Activated CD8-positive, alpha-beta memory T cell treated with anti-CD3 and anti-CD28 coated beads, Interleukin-2, amount 50 U/mL, for 48 hours (primary cell): ENCODE measurements around the gene SLC2A6.

ENCODE experiments used
- DNase-seq: peaks from one replicate; pipeline ENCODE4 v3.0.0-alpha.2; 2020

SLC2A6 gene, protein sequence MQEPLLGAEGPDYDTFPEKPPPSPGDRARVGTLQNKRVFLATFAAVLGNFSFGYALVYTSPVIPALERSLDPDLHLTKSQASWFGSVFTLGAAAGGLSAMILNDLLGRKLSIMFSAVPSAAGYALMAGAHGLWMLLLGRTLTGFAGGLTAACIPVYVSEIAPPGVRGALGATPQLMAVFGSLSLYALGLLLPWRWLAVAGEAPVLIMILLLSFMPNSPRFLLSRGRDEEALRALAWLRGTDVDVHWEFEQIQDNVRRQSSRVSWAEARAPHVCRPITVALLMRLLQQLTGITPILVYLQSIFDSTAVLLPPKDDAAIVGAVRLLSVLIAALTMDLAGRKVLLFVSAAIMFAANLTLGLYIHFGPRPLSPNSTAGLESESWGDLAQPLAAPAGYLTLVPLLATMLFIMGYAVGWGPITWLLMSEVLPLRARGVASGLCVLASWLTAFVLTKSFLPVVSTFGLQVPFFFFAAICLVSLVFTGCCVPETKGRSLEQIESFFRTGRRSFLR

DNA sequence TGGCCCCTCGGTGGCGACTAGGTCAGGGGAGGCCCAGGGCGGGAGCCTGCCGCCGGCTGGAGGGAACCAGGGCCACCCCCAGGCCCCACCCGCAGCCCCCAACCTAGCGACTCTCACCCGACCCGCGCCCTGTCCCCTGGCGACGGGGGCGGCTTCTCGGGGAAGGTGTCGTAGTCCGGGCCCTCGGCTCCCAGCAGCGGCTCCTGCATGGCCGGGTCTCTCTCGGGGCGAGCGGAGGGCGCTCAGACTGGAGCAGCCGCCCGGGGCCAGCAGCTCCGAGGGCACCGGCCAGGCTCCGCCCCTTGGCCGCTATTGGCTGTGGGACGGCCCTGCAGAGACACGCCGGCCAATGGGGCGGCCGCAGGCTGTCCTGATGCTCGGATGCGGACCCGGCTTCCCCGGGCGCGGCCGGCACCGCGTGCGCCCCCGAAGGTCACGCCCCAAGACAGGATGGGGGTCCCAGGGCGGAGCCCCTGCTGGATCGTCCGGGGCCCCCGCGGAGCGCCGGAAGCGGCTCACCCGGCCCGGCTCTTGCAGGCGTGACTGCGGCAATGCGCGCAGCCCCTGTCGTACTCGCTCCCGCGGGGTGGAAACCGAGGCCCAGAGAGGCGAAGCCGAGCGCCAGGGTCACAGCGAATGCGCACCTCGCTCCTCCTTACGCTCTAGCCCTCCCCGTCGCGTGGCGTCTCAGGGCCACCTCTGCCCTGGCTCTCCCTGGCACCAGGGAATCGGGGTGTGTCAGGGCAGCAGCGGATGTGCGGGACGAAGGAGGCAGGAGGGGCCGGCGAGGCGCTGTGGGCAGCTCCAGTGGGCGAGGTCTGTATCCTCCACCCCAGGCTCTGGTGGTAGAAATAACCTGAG lies at the start of gene SLC2A6:
TSS of gene SLC2A6 (minus strand) at position 249 of the 861 bp plus-strand sequence. CDS start at position 209, 40 bp downstream.
- DNase-seq: peak; percentile 89

DNA sequence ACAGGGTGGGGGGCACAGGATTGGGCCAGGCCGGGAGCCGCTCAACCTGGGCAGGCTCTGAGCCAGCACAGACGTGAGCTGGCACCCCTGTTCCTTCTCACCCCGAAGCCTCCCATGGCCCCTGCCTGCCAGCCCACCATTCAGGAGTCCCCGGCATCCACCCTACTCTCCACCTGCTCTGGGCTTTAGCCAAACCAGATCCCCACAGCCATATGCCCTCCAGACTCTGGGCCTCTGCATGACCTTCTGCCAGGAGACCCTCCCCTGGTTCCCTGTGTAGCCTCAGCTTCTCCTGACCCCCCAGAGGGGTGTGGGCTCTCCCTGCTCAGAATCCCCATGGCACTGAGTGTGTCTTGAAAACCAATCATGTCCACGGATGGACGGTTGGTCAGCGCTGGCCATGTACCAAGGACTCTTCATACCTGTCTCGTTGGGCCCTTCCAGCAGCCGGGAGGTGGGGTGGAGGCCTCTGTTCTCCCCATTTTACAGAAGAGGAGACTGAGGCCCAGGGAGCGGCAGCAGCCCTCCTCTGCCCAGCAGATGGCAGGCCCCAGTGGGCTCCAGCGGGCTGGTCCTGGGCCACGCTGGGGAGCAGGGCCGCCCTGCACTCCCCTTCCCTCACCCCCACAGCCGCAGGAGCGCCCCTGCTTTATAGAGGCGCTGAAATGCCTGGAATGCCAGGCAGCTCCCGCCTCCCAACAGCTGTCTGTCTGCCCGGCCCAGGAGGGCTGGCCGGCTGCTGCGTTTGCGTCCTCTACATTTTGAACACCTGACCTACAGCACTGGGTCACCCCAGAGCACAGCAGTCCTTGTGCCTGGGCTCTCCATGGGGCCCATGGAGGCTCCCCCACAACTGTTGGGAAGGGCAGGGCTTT lies 49.3 kb upstream of the SLC2A6 start:
- DNase-seq: no peak

DNA sequence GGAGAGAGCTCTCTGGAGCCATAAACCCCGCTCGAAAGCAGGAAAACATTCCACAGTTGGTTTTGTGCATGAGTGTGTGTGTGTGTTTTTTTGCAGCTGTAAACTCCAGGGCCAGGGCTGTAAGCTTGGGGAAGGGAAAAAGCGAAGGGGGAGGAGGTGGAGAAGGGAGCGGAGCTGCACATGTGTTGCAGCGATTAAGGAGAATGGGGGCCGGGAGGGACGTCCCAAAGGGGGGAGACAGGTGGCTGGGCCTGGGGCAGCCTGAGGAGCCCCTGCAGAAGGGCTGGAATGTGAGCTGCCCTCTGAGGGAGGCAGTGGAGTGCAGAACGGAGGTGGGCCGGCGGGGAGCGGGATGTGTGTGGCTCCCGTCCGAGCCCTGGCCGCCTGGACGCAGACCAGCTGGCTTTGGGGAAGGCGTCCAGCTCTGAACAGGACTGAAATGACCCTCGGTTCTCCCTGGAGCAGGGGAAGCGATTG lies 48.6 kb upstream of the SLC2A6 start:
- DNase-seq: no peak

DNA sequence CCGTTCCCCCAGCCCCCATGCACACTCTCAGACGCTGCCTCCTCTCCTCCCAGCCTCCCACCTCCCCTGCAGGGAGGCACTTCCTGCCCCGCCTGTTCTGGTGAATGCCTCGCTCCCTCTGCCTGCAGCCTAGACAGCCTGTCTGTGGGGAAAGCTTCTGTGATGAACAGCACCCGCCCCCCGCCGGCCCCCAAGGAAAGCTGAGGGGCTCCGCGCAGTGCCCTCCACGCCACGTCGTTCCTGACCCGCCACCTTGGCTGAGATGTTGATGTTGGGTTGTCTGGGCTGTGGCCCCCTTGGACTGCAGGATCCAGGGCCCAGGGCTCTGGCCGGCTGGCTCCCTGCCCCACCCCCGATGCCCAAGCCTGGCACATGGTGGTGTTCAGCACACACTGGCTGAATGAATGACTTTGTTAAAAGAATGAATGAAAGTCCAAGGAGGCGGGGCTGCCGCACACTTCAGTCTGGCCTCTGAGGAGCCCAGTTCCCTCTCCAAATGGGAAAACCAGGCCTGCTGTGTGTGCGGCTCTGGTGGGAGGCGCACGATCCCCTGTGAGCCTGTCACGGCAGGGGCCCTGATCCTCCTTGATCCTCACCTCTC lies 47.9 kb upstream of the SLC2A6 start:
- no peak for DNase-seq

DNA sequence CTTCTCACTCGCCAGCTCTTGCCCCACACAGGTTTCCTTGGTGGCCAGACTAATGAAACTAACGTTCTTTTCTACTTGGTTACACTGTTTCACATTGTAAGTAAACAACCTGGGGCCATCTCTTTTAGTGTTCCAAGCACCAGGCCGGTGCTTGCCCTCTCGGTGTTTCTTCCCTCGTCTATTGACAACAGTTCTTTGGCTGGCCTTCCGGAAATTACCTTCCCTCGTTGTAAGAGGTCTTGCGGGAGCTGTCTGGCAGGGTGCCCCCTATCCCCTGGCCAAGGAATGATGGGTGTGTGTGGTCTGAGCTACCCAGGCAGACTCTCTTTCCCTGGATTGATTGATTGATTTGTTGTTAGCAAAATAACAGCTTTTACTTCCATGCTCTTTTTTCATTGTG lies 46.8 kb upstream of the SLC2A6 start:
- no peak for DNase-seq

DNA sequence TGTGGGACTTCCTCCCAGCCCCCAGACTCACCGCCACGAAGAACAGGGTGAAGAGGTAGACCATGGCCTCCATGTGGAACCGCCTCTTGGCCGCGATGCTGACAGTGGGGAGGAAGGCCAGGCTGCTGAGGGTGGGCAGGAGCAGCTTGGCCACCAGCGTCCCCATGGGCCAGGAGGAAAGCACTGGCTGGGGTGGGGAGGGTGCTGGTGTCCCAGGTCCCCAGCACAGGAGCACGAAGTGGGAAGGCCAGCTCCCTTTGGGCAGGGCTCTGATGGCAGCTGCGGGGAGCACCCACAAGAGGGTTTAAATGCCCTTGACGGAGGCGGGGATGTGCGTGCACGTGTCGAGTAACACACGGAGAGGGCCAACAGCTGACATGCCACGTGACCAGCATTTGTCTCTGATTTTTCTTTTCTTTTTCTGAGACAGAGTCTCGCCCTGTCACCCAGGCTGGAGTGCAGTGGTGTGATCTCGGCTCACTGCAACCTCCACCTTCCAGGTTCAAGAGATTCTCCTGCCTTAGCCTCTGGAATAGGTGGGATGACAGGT lies 45.9 kb upstream of the SLC2A6 start, which contains the start of gene MYMK:
TSS of gene MYMK (minus strand) at position 281 of the 550 bp plus-strand sequence. CDS start at position 166, 115 bp downstream.
- DNase-seq: no peak

DNA sequence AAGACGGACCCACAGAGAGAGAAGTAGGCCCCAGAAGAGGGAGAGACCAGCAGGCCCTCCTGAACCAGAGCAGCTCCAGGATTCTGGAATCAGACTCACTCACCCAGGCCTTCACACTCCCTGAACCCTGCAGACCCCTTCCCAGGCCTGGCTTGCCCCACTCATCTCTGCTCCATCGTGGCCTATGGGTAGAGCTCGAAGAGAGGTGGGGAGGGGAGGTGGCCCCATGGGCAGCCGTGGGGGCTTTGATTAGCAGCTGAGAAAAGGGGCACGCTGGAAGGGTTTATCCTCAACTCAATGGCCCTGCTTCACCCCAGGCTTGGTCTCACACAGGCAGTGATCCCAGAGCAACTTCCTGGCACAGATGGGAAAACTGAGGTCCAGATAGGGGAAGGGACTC lies 45.2 kb upstream of the SLC2A6 start:
- DNase-seq: no peak

DNA sequence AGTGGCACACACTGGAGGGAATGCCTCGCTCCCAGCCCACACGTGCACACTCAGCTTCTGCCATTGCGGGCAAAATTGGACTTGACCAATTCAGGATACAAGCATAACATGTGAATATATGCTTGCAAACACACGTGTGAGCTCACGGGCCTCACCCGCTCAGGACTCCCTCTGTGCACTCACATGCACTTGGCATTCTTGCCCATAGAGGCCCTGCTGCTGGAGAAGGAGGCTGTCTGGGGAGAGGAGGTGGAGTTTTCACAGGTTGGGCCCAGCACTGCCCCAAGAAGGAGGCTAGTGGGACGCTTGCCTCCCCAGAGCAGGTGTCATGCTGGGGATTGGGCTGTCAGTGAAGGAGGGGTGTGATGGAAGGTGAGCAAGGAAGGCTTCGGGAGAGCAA lies 44.2 kb upstream of the SLC2A6 start:
- DNase-seq: no peak

DNA sequence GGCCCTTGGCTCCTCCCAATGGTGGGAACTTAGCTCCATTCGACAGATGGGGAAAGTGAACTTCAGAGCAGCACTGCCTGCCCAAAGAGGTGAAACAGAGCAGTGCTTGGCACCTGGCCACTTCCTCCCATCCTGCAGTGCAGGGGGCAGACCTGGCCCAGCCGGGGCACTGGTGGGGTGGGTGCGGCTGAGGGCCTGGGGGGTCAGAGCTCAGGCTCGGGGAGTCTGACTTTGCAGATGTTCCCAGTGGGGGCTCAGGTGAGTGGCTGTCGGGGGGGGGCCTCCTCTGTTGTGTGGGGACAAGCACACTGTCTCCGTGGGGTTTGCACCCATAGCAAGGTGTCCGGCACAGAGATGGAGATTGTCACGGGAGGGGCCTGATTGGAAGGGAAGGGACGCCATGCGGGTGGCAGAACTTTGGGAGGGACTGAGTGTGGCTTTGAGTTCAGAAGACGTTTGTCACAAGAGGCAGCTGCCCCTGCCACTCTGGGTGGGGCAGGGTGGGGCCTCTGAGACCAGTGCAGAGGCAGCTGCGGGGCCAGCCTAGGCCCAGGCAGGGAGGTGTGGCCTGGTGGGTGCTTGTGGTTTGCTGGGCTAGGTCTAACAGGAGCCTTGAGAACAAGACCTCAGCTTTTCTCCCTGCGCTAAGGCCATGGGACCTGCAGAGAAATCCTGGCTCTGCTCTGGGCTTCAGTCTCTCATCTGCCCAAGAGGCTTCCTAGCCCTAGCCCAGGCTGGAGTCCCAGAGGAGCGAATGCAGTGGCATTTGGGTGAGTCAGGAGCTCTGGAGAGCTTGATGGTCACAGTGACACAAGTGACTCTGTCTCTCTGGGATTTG lies 43.4 kb upstream of the SLC2A6 start:
- no peak for DNase-seq

DNA sequence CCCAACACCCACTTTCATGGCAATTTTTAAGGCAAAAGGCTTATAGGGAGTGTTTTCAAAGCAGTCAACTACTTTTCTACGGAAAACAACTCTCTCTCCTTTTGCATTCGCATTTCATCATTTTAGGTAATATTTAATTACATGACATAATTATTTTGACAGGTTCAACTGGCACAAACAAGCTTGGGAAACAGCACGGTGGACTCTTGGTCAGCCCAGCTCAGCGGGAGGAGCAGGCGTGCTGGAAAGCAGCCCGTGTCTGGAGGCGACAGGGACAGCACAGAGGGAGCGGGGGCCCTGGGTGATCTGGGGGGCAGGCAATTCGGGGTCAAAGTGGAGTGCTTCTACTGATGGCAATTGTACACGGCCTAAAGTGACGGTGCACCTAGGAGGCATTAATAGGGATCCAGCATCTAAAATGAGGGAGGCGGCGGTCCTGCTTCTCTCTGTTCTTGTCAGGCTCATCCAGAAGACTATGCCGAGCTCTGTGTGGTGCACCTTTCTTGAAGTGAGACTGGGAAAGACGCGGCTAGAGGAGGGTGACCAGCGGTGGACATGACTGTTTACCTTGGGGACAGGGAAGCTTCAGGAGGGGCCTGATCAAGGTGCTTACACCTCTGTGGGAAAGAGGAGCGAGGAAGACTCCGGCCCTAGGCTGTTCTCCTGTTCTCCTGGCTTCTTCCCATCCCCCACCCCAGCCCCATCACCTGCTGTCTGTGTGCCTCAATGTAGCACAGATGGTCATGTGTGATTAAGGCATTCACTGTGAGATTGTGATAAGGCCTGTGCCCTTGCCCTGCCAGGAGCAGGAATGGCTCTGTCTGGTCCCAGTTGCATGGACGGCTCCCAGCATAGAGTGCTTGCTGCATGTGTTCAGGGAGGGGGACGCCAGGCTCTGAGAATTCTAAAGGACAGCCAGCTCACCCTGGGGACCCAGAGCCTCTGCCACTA lies 42.5 kb upstream of the SLC2A6 start:
- DNase-seq: no peak

DNA sequence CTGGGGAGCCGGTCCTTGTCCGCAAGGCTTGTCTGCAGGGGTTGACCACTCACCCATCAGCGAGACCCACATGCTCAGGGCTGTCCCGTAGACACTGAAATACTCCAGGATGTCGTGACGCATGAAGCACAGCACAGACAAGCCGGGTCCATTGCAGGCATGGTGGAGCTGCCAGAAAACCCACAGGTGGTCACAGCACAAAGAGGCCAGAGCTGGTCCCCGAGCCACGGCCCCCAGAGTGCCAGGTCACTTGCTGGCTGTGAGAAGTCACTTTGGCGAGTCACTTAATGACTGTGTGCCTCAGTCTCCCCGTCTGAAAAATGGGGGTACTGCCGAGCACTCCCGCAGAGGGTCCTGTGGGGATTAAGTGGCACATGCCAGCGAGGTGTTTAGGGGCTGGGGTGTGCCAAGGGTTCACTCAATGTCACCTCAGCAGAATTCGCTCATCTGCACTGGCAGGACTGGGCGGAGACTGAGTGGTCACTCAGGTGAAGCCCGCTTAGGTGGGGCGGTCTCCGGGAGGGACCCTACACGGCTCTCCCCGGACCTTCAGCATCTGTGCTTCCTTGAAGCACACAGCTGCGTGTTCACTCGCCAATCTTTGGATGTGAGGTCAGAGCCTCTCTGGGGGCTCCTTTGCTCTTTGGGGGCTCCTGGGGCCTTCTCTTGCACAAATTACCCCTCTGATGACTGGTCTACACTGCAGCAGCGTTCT lies 41.4 kb upstream of the SLC2A6 start:
- no peak for DNase-seq

DNA sequence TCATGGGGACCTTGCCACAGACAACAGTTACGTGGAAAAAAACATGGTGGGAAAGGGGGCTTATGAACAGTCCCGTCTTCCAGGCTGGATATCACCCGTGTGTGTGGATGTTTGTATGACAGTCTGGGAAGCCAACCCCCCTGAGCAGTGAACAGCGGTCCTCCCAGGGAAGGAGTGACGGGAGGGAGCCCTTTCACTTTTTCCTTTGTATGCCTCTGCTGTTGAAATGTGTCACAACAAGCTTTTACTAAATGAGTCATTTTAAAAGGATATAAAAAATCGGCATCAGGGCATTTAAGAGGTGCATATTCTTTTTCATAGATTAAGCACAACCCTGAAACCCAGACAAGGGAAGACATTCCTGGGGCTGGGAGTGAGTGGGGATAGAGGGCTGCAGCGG lies 40.8 kb upstream of the SLC2A6 start:
- DNase-seq: no peak

DNA sequence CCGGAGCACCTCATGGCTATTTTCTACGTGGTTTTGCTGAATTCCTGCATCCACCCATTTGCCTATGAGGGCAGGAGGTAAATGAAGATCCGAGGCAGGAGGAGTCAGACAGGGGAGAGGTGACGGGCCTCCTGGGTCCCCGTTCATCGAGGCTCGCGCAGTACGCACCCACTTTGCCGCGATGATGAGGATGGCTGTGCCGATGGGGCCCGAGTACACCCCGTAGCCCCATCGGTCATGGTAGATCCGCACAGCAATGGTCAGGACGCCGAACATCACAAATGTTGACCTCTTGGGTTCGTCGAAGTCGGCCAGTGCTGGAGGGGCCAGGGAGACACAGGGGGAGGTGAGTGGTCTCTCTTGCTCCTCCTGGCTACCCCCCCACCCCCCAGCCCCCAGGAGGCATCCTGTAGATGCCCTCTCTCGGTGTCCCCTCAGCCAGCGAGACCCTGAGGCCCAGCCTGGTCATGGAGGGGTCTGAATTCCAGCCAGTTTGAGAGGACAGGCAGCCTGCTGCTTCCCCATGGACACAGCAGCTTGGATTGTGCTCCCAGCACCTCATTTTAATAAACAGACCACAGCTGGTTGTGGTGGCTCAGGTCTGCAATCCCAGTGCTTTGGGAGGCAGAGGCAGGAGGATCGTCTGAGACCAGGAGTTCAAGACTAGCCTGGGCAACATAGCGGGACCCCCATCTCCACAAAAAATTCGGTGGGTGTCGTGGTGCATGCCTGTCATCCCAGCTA lies 40.0 kb upstream of the SLC2A6 start:
- DNase-seq: no peak

DNA sequence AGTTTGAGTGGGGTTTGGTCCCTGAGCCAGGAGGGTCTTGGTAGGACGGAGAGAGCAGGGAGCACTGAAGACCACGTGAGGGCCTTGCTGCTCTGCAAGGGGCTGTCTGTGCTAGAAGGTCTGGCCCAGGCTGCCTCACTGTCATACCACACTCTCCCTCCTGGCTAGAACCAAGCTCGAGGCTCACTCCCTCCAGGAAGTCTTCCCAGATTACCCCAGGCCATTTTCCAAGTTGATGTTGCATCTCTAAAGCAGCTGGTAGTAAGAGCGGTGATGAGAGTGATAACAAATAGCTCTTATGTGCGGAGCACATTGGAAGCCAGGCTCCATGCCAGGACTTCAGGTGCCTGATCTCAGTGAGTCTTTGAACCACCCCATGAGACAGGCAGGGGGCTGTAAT lies 39.3 kb upstream of the SLC2A6 start:
- DNase-seq: no peak

DNA sequence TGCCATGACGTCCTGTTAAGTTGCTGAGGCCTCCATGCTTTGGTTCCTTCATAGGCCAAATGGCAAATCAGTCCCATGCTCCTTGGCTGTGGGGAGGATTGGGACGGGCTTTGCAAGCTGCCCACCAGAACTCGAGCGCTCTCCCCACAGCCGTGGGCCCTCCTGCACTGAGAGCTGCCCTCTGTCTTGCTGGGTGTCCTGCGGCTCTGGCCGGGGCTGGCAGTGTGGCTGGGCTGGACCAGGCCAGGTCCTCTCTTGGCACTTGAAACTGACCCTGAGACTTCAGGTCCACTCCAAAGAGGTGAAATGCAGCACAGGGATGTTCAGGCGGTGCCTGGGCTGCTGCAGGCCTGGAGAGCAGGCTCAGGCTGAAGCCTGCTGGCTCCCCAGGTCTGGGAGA lies 38.8 kb upstream of the SLC2A6 start:
- DNase-seq: no peak

DNA sequence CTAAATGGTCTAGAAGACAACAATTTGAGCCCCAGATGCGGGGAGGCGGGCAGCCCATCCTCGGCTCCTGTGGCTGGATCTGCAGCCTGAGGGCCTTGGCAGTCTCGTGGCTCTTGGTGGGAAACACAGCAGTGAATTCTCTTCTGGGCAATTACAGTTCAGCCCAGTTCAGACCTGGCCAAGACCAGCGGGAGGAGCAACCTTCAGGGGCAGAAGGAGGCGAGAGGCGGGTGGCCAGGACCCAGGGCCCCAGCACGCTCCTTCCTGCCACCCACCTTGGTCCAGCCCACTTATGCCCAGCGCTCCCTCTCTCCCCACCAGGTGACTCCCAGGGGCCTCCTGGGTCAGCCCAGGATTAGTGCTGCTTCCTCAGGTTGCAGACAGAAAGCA lies 38.1 kb upstream of the SLC2A6 start:
- DNase-seq: no peak

DNA sequence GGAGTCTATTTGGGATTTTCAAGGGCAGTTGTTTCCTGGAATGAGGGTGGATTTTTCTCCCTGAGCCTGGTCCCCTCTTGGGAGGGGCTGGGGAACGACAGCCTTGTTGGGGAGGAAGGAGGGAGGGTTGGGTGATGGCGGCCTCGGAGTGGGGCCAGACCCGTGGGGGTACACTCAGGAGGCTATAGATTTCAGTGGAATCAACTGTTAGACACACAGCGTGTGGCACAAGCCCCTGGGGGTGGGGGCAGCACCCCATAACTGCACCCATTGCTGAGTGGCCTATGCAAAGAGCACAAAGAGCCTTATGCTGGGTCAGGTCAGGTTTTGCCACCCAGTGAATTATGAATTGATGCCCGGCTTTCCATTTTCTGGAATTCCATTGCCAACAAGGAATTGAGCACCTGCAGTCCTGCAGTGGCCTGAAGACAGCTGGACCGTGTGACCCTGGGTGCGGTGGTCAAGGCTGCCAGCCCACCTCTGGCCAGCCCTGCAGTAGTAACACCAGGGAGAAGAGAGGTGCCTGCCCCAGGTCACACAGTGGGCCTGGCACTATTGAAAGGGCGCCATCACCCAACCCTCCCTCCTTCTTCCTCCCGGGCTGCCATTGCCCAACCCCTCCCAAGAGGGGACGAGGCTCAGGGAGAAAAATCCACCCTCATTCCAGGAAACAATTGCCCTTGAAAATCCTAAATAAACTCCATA lies 37.5 kb upstream of the SLC2A6 start:
- no peak for DNase-seq
